Naive thymus-derived CD4-positive, alpha-beta T cell (primary cell): ENCODE data around the gene GRK2. TPM values are rescaled to one million over a fixed set of nuclear protein-coding genes. Genes with fewer than 3 reads are reported as not detected.
A peak's percentile ranks its signal among the peaks of the same experiment; 100 is the strongest.

ENCODE experiments used
- ATAC-seq: fragments of 150-1000 bp; cut with Tn5 transposase; 2 replicates; pipeline ENCODE4 v1.10.0; 2021; ENCODE audit warnings: mild to moderate bottlenecking, moderate library complexity
- CTCF ChIA-PET: fragments of 350-600 bp; sonication (Branson Sonifier 250); formaldehyde crosslinking; loops from one replicate; lab custom pipeline; 2021; ENCODE audit warnings: antibody characterized with exemption; lab: Charles Lee
- POLR2A ChIA-PET: fragments of 350-600 bp; sonication (Branson Sonifier 250); formaldehyde crosslinking; loops from one replicate; lab custom pipeline; 2021; ENCODE audit warnings: antibody characterized with exemption, inconsistent platforms; lab: Charles Lee
- DNase-seq, 9 donors: peaks; one replicate each; pipeline versions ENCODE4 v3.0.0 to v3.0.0-alpha.2; 2020 to 2022; ENCODE audit warnings: mixed read lengths in 1 of 9
- H3K27ac ChIP-seq: one replicate; pipeline ENCODE4 v1.7.0; 2013; ENCODE audit warnings: mild to moderate bottlenecking, low read depth, low read length, moderate library complexity
- H3K27me3 ChIP-seq, 2 donors: one replicate each; pipeline ENCODE4 v1.7.0; 2013; ENCODE audit warnings: low read length in 2 of 2, mild to moderate bottlenecking in 2 of 2, moderate library complexity in 2 of 2; ENCODE audit not compliant: control insufficient read depth in 2 of 2, insufficient read depth in 2 of 2
- H3K36me3 ChIP-seq, 3 experiments: 1 replicate in 2 of 3; 2 replicates in 1 of 3; pipeline ENCODE4 v1.7.0; 2013; ENCODE audit warnings: low read length in 3 of 3, mild to moderate bottlenecking in 3 of 3, moderate library complexity in 1 of 3; ENCODE audit not compliant: insufficient read depth in 3 of 3, control insufficient read depth in 2 of 3
- H3K4me1 ChIP-seq, 2 donors: one replicate each; pipeline ENCODE4 v1.7.0; 2013; ENCODE audit warnings: low read length in 2 of 2, mild to moderate bottlenecking in 2 of 2, moderate library complexity in 1 of 2; ENCODE audit not compliant: control insufficient read depth in 2 of 2, insufficient read depth in 2 of 2
- H3K4me3 ChIP-seq: 2 replicates; pipeline ENCODE4 v1.7.0; 2013; ENCODE audit warnings: mild to moderate bottlenecking, low read length
- H3K9me3 ChIP-seq, 3 experiments: 1 replicate in 2 of 3; 2 replicates in 1 of 3; pipeline ENCODE4 v1.7.0; 2013; ENCODE audit warnings: low read length in 3 of 3; ENCODE audit not compliant: control insufficient read depth in 2 of 3
- H3K27ac Mint-ChIP-seq, 9 donors: one replicate each; pipeline ENCODE4 v1.8.0; 2020 to 2022; ENCODE audit warnings: mixed read lengths in 9 of 9, mild to moderate bottlenecking in 8 of 9, moderate library complexity in 5 of 9, inconsistent platforms in 2 of 9
- H3K27me3 Mint-ChIP-seq, 5 donors: one replicate each; pipeline ENCODE4 v1.8.0; 2021 to 2022; ENCODE audit warnings: mixed read lengths in 5 of 5, mild to moderate bottlenecking in 1 of 5
- H3K36me3 Mint-ChIP-seq, 5 donors: one replicate each; pipeline ENCODE4 v1.8.0; 2020 to 2022; ENCODE audit warnings: mixed read lengths in 5 of 5, mild to moderate bottlenecking in 3 of 5, inconsistent platforms in 1 of 5
- H3K4me1 Mint-ChIP-seq, 7 donors: one replicate each; pipeline ENCODE4 v1.8.0; 2020 to 2022; ENCODE audit warnings: mixed read lengths in 7 of 7, mild to moderate bottlenecking in 3 of 7, inconsistent platforms in 1 of 7
- H3K4me3 Mint-ChIP-seq, 10 donors: one replicate each; pipeline ENCODE4 v1.8.0; 2020 to 2022; ENCODE audit warnings: mild to moderate bottlenecking in 10 of 10, mixed read lengths in 10 of 10, moderate library complexity in 6 of 10, inconsistent platforms in 2 of 10
- H3K9me3 Mint-ChIP-seq, 11 donors: one replicate each; pipeline ENCODE4 v1.8.0; 2020 to 2022; ENCODE audit warnings: mixed read lengths in 11 of 11, mild to moderate bottlenecking in 4 of 11, inconsistent platforms in 1 of 11, moderate library complexity in 1 of 11
- intact Hi-C, 2 donors: fragments of 100-400 bp; cut with micrococcal nuclease; formaldehyde crosslinking; loops; one replicate each; pipeline ENCODE4 v1.15.1; 2023
- polyA plus RNA-seq, 2 donors: library from polyadenylated mRNA; unstranded; fragments of 300-500 nt; fragmentation: Illumina TruSeq; gene quantifications; one replicate each; pipeline ENCODE4 v1.2.3, GENCODE V29; 2021
- total RNA-seq, 6 experiments: library from RNA in 5 of 6; stranded (reverse) in 5 of 6; gene quantifications; 1 replicate in 5 of 6; 2 replicates in 1 of 6; pipeline ENCODE4 v1.2.3 and lab custom pipeline; 2021 to 2026

The GRK2 gene
- total and polyA plus RNA-seq, 7 experiments from 2014 or later, result 18.5 to 399 (median 310) TPM

DNA sequence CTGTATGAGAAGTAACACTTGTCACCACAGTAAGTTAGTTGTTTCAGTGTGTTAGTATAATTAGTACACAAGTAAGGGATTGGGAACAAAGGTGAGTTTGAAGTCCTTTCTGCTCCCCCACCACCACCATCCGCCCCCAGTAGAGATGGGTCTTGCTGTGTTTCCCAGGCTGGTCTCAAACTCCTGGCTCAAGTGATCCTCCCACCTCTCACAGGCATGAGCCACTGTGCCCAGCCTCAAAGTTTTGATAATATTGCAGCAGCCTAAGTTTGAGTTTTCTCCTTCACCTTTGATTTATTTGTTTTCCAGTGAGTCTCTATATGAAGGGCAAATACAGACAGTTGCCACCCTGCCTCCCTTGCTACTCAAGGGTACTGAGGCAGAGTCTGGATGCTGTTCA, 23.7 kb upstream of the GRK2 start:
- Mint-ChIP-seq H3K9me3 (peaks cover 0 to 10% (median 0%) of the 10 kb centered on the region in 11 donors), H3K4me1 (peaks cover 51 to 77% (median 64%) of the 10 kb centered on the region in 7 donors), H3K4me3 (peak overlapping the region; percentile 93 to 100 (median 98)), H3K36me3 (peaks cover 21 to 54% (median 44%) of the 10 kb centered on the region in 5 donors), H3K27me3 (no peaks in the 10 kb centered on the region), H3K27ac (peak overlapping the region; percentile 73 to 100 (median 99))
- ChIA-PET CTCF (interaction anchor here (1.4 kb wide), 1 partner anchor 11 kb away, joined by 3 read pairs; no protein-coding TSS in a partner anchor), POLR2A (interaction anchor here (1.4 kb wide), 1 partner anchor 24 kb away, joined by 3 read pairs; no protein-coding TSS in a partner anchor)
- Histone ChIP-seq H3K36me3 (peaks cover 35 to 54% (median 37%) of the 10 kb centered on the region in 3 experiments), H3K27me3 (no peaks in the 10 kb centered on the region), H3K9me3 (no peaks in the 10 kb centered on the region), H3K4me3 (no peak overlapping the region), H3K4me1 (peaks cover 24 to 41% of the 10 kb centered on the region in 2 donors), H3K27ac (peak overlapping the region; percentile 97)
- DNase-seq, result no peak
- no peak for ATAC-seq
- intact Hi-C loops, result loop anchor here (5.0 kb wide), 3 partner anchors 140 to 265 kb away; partner anchors contain the start of genes CDK2AP2 (in 1 of the 2) and PITPNM1 (in 1 of the 2)

DNA sequence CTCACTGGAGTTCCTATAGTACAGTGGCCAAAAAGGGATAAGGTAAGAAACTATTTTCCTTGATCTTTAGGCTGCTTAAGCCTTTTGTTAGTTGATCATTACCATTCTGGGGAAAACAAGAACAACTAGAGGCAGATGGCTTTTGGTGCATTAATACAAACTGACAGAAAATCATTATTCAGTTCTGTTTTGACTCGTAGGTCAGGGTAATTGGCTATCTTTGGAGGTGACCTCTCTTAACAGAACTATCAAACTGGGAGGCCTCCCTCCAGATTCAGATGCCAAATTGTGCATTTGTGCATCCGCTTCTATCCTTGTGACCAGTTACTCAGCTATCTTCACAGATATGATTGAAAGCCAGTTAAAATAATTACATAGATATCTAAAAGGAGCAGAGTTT, 23.2 kb upstream of the GRK2 start:
- peaks cover 21 to 57% (median 48%) of the 10 kb centered on the region in 5 donors for H3K36me3 Mint-ChIP-seq
- CTCF ChIA-PET, result interaction anchor here (1.4 kb wide), 1 partner anchor 10 kb away, joined by 3 read pairs; no protein-coding TSS in a partner anchor
- peak overlapping the region; percentile 97 for H3K27ac ChIP-seq
- H3K9me3 Mint-ChIP-seq, result peaks cover 0 to 10% (median 0%) of the 10 kb centered on the region in 11 donors
- DNase-seq, result no peak
- no peaks in the 10 kb centered on the region for H3K27me3 Mint-ChIP-seq
- H3K4me1 ChIP-seq, result peaks cover 24 to 41% of the 10 kb centered on the region in 2 donors
- no peaks in the 10 kb centered on the region for H3K9me3 ChIP-seq
- ATAC-seq, result no peak
- H3K27me3 ChIP-seq, result no peaks in the 10 kb centered on the region
- intact Hi-C loops, result loop anchor here (5.0 kb wide), 3 partner anchors 141 to 264 kb away; partner anchors contain the start of genes CDK2AP2 (in 1 of the 2) and PITPNM1 (in 1 of the 2)
- POLR2A ChIA-PET, result interaction anchor here (0.7 to 1.4 kb wide), 4 partner anchors 10 to 155 kb away, joined by 3 read pairs; no protein-coding TSS in a partner anchor
- H3K36me3 ChIP-seq, result peaks cover 40 to 59% (median 42%) of the 10 kb centered on the region in 3 experiments
- peak overlapping the region; percentile 93 to 100 (median 98) for H3K4me3 Mint-ChIP-seq
- peaks cover 49 to 78% (median 64%) of the 10 kb centered on the region in 7 donors for H3K4me1 Mint-ChIP-seq
- H3K4me3 ChIP-seq, result no peak overlapping the region
- H3K27ac Mint-ChIP-seq, result peak overlapping the region; percentile 73 to 100 (median 99)

DNA sequence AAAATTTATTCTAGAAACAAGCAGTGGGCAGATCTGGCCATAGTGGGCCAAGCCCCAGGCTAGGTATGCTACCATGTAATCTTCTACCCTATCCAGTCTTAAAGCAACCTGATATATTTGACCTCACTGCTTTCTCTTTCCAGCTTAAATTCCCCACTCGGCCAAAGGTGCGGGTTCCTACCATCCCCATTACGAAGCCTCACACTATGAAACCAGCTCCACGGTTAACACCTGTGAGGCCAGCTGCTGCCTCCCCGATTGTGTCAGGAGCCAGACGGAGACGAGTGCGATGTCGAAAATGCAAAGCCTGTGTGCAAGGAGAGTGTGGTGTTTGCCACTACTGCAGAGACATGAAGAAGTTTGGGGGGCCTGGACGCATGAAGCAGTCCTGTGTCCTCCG, 21.2 kb upstream of the GRK2 start:
- no peaks in the 10 kb centered on the region for H3K27me3 Mint-ChIP-seq
- Histone ChIP-seq H3K4me1 (peaks cover 15 to 30% of the 10 kb centered on the region in 2 donors), H3K4me3 (no peak overlapping the region), H3K27me3 (no peaks in the 10 kb centered on the region), H3K36me3 (peaks cover 46 to 77% (median 62%) of the 10 kb centered on the region in 3 experiments), H3K9me3 (no peaks in the 10 kb centered on the region), H3K27ac (no peak overlapping the region)
- H3K36me3 Mint-ChIP-seq, result peaks cover 29 to 74% (median 66%) of the 10 kb centered on the region in 5 donors
- H3K4me3 Mint-ChIP-seq, result no peak overlapping the region
- ATAC-seq (no peak), DNase-seq (no peak)
- CTCF ChIA-PET, result interaction anchor here (0.7 kb wide), 2 partner anchors 12 to 46 kb away, joined by 4 to 5 read pairs; no protein-coding TSS in a partner anchor
- POLR2A ChIA-PET, result no interaction called here
- intact Hi-C loops, result no loop called here
- peak overlapping the region in 8 of 9 donors; percentile 5 to 80 (median 64) for H3K27ac Mint-ChIP-seq
- peaks cover 41 to 72% (median 57%) of the 10 kb centered on the region in 7 donors for H3K4me1 Mint-ChIP-seq
- peaks cover 0 to 6% (median 0%) of the 10 kb centered on the region in 11 donors for H3K9me3 Mint-ChIP-seq

DNA sequence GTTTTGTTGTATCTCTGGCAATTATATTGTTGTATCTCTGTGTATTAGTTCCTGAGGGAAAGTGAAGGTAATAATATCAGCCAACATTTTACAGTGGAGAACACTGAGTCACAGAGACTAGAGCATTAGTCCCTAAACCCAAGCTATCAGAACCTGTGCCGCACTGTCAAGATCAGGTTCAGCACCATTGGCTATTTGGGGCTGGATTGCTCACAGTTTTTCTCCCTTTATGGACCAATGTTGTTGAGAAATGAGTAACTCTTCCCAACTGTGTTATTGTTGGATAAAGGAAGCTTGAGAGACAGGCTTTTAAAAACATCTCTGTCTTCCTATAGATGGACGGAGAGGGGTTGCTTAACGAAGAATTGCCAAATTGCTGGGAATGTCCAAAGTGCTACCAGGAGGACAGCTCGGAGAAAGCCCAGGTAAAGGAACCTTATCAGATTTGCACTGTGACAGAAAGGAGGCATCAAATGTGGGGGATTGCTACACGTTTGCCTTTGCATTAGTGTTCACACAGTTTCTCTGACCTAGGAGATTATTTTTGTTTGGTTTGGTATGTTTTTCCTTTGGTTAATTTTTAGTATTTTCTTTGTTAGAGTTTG, 18.2 kb upstream of the GRK2 start:
- Mint-ChIP-seq H3K9me3 (no peaks in the 10 kb centered on the region), H3K4me3 (no peak overlapping the region), H3K4me1 (peaks cover 33 to 68% (median 62%) of the 10 kb centered on the region in 7 donors), H3K27me3 (no peaks in the 10 kb centered on the region), H3K27ac (peak overlapping the region in 6 of 9 donors; percentile 5 to 62 (median 30)), H3K36me3 (peaks cover 29 to 64% (median 46%) of the 10 kb centered on the region in 5 donors)
- DNase-seq (no peak), ATAC-seq (no peak)
- ChIA-PET CTCF (no interaction called here), POLR2A (interaction anchor here (0.6 to 1.4 kb wide), 4 partner anchors 8 to 126 kb away, joined by 3 to 7 read pairs (median 3); partner anchors contain the start of gene CLCF1)
- Histone ChIP-seq H3K36me3 (peaks cover 52 to 98% (median 76%) of the 10 kb centered on the region in 3 experiments), H3K4me3 (no peak overlapping the region), H3K27ac (peak overlapping the region; percentile 17), H3K4me1 (peaks cover 4 to 26% of the 10 kb centered on the region in 2 donors), H3K9me3 (no peaks in the 10 kb centered on the region), H3K27me3 (no peaks in the 10 kb centered on the region)
- intact Hi-C loops, result no loop called here

DNA sequence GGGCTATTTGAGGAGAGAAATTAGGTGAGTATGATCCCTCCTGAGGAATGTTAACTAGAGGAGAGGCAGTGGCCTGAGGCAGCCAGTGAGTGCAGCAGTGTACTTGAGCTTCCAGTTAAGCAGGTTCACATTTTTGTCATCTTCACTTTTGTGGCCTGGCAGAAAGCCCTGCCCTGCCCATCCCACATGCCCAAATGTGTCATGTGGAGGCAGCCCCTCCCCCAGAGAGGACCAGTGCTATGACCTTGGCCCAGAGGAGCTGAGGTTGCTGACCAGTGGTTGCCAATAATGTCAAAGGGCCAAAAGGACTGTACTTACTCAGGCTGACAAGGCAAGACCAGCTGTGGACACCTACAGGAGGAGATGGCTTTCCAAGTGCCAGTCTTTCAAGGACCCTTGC, 17.6 kb upstream of the GRK2 start:
- CTCF ChIA-PET, result no interaction called here
- H3K27ac ChIP-seq, result peak overlapping the region; percentile 27
- peaks cover 54 to 98% (median 78%) of the 10 kb centered on the region in 3 experiments for H3K36me3 ChIP-seq
- intact Hi-C loops, result no loop called here
- Mint-ChIP-seq H3K27me3 (no peaks in the 10 kb centered on the region), H3K9me3 (no peaks in the 10 kb centered on the region), H3K27ac (peak overlapping the region in 5 of 9 donors; percentile 39 to 62 (median 49)), H3K4me1 (peaks cover 32 to 68% (median 62%) of the 10 kb centered on the region in 7 donors), H3K4me3 (no peak overlapping the region), H3K36me3 (peaks cover 32 to 64% (median 48%) of the 10 kb centered on the region in 5 donors)
- no peaks in the 10 kb centered on the region for H3K9me3 ChIP-seq
- ATAC-seq (no peak), DNase-seq (no peak)
- H3K4me1 ChIP-seq, result peaks cover 4 to 26% of the 10 kb centered on the region in 2 donors
- POLR2A ChIA-PET, result interaction anchor here (0.6 to 1.6 kb wide), 4 partner anchors 9 to 125 kb away, joined by 3 to 7 read pairs (median 4); partner anchors contain the start of gene CLCF1
- no peaks in the 10 kb centered on the region for H3K27me3 ChIP-seq
- H3K4me3 ChIP-seq, result no peak overlapping the region
